DMS79 treated with DMSO at 0.1 percent for 48 hours (cell line): ENCODE results near the gene TFDP1.

Source experiments
- DNase-seq: peaks from one replicate; lab custom pipeline; 2025; lab: John Stamatoyannopoulos, UW

Gene TFDP1

DNA sequence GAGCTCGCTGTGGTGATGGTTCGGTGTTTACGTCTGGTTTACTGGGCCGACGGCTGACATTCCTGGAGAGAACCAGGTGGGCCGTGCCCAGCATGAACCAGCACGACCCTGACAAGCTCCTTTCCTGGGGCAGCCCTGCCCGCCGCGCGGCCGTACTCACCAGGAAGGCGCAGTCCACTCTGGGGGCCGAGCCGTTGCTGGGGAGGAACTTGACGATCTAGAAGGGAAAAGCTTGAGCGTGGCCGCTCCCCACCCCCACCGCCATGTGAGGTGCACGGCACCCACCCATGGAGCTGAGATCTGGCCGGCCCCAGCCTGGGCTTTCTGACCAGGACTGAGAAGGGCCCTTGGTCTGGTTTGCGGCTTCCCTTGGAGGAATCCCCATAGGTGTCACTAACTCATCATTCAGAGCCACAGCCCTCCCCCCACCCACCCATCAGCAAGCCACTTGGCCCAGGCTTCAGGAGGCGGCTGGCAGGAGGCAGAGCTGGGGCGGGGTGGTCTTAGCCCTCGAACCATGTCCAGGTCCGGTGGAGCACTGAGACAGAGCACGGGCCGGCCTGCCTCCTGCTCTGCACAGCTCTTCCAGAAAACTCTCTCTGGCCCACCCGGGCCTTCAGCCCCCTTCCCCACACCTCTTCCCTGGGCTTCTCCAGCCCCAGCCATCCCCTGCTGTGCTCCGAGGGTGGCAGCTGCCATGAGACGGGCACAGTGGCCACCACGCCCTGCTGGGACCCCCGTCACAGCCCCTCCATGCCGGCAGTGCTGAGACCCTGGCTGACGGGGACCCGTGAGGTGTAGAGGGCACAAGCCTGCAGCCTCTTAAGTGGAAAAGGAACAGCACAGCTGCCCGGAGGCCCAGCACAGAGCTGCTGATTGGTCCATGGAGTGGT is 67.2 kb downstream of the TFDP1 start:
- DNase-seq, result no peak

DNA sequence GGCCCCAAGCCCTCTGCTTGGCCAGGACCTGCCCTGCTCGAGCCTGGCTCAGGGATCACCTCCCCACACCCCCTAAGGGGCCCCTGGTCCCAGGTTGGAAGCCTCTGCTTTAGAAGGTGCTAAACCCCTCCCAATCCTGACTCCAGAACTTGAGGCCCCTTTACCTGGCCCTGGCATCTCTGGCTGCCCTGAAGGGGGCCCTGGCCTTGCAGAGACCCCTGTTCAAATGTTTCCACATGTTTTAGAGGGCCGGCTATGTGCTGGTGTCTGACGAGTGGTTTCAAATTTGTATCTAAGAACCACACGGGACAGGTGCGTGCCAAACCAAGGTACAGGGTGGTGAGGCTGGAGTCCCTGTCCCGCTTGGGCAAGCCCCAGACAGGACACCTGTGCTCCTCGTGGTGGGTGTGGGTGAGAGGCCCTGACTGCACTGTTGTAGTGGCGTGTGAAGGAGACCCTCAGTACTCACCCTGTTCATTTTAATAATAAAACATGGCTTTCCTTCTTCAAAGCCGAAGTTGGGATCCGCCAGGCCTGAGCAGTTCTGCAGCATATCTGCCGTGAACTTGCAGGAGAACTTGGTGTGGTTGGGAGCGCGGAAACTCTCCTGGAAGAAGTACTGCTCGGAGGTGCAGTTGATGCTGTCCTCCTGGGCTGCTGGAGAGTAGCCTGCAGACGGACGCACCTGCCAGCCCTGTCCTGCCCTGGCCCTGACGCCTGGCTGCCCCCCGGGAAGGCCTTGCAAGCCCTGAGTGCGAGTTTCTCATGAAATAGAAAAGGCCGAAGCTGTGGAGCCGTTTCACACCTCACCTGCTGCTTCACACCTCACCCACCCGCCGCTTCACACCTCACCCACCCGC is 68.1 kb downstream of the TFDP1 start:
- DNase-seq, result no peak

DNA sequence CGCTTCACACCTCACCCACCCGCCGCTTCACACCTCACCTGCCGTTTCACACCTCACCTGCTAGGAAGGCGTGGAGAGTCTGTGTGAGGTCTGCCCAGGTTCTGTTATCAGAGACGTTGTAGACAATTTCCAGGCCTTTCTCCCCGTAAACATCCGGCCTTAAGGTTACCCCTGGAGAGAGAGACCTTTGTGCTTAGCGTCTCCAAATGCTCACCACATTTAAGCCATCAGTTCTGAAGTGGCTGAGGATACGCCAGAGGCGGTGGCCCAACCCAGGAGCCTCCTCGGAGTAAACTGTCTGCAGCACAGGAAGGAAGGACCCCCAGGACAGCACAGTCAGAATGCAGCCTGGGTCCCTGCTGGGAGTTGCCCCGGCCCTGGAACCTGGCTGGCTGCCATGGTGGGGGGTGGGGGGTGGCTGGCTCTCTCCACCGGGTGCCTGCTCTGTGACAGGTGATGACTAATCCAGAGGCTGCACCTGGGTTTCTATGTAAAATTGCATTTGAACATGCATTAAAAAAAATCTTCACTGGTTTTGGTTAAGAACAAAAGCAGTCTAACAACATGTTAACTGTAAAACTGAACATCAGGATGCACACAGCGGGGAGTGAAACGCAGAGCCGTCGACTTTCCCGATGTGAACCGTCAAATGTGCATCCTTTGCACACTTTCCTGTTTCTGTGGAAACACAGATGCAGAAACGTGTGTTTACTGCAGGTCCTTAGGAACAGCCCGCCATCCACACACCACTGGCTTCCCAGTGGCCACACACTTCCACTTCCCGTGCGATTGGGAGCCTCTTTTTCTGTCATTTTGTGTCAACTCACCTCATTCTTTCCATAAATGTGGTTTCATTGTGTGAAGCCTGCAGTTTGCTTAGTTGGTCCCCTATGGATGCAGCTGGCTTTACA is 69.0 kb downstream of the TFDP1 start:
- DNase-seq, result peak; percentile 85

DNA sequence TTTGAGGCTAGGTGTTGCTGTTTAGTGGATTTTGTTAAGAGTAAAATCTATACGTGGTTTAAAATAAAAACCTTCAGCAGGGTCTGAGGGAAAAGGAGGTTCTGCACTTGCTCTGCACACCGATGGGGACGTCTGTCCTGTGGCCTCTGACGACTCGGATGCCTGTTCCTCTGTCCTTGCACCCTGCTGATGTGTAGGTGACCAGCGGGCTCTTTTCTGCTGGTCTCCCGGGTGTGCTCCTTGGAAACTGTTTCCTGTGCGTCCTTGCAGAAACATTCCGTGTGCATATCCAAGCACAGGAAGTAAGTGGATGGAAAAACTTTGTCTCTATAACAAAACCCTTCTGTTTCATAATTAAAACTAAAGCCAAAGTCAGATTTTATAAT is 69.6 kb downstream of the TFDP1 start:
- no peak for DNase-seq

DNA sequence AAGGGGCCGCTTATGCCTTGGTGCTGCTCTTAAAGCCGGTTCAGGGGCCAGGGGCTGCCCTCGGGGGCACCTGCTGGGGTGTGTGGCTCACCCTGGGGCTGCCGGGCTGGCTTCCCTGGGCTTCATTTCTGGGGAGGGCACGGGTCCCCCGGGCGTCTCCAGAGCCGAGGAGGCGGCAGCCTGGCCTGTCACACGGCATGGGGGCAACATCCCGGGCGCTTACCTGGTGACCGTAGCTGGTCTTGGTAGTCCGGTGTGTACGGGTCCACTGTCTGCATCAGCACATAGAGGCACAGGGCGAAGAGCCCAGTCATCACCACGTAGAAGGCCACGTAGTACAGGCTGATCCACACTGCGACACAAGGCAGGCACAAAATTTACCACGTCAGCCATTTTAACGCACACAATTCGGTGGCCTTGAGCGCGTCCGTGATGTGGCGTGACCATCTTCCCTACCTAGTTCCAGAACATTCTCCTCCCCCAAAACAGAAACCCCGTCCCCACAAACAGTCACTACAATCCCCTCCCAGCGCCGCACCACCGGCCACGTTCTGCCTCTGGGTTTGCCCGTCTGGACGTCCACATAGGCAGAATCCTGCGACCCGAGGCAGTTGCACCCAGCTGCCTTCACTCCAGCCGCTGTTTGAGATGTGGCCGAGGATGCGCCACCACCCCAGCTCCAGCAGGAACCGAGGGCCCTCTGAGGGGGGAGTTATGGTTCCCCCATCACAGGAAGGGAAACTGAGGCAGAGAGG is 70.2 kb downstream of the TFDP1 start:
- no peak for DNase-seq

DNA sequence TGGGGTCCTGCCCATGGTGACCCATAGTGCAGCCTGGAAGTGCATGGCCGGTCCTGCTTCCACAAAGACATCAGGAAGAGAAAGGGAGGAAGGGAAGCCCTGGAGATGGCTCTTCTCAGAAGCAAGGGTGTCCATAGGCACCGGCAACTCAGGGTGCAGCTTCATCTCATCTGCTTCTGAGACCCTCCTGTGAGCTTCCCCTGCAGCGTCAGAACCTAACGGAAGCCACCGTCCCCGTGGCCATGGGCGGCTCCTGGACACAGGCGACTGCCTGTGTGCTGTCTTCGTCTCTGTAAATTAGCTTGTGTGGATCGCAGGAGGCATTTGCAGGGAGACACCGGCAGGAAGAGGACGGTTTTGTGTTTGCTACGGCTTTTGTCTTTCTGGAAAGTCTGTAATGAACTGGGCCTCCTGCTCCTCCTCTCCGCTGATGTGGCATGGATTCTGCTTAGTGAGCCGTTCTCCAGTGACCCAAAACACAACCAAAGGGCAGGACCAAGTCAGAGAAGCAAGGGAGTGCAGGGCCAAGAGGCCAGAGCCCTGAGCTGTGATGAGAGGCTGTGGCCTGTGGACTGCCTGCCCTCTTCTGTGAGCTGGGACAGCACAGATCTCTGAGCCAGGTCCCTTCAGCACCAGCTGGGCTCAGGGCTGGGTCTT is 70.9 kb downstream of the TFDP1 start:
- DNase-seq, result no peak

DNA sequence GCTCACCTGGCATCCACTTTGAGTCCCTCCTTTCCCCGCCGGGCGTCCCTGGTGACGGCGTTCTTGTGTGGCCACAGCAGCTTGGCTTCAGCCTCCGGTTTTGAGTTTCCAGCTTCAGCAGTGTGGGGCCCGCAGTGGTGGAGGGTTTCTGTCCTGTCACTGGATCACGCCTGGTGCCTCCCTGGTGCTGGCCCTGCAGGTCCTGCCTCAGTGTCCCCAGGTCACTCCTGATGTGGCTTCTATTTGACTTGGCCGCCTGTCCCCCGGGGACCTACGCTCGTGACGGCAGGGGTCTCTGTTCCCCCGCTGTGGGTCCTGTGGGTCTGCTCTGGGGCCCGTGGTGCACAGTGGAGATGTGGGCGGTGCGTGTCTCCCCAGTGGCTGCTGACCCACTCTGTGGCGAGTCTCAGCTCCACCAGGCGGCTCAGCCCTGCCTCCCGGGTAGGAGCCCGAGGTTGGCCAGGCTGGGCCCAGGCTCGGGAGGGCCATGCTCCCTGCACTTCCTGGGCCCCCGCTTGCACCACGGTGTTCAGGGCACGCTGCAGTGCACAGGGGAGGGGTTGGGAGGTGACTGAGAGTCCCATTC is 71.5 kb downstream of the TFDP1 start:
- DNase-seq, result no peak

DNA sequence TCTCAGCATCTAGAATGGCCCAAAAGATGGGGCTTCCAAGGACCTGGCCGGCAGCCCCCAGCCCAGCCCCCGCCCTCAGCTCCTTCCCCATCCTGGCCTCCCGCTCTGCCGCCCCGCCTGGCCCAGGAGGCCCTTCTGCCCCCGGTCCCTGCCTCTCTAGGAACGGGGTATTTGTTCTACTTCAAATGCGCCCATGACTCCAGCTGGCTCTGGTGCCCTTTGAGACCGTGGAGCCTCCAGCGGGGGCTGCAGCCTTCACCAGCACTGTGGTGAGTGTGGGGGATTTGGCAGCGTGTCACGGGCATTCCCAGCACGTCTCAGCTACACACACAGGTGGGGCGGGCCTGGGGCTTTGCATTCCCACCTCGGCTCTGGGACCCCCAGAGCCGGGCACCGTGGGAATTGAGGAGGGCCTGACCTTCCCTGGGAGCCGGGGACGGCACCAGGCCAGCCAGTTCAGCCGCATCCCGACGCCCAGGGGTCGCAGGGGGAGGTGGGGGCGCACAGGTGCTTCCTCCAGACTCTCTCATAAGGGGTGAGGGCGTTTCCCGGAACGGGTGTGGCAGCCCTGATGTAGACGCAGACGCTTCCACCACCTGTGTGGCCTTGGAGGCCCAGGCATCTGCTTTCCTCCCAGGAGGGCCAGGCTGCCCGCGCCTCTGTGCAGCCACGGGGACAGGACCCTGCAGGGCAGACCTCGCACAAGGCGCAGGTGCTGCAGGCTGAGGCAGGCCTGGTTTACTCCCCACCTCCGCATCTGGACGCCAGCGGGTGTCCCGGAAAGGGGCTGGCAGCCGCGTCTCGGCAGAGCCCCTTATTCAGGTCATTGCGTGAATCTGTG is 72.5 kb downstream of the TFDP1 start:
- no peak for DNase-seq

DNA sequence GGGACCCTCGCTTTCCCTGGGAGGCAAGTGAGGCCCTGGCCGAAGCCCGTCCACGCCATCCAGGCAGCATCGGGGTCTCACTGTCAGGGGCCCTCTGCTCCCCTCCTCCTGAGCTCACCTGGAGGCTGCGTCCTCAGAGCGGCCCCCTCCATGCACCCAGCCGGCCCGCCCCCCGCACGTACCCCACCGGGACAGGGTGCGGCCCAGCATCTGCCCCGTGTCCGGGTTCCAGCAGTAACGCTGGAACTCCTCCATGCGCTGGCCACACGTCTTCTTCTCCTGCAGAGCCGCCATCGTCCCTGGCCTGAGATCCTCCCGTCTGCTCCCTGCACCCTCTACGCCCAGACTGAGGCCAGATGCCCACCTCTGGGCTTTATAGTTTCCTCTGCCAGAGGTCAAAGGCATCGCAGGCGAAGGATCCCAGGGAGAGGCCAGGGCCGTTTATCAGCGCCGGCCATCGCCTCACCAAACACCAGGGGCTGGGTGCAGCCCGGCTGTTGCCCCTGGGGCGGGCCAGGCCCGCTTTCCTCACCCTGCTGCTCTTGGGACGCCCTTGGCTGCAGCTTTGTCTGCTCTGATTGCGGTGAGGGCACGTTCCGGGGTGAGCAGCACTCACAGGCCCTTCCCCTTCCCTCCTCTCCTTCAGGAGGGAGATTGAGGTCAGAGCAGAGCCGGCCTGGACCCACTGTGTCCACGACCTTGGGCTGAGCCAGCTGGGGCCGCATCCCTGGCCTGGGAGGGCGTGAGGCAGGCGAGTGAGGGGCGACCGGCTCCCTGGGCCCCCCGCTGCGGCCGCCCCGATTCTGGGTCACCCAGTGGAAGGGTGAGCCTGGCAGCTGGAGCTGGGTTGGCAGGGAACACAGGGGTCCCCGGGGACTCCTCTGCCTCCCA is 73.5 kb downstream of the TFDP1 start, which contains the start of gene ATP4B:
ATP4B (minus strand) TSS at position 348 of the 891 bp plus-strand sequence; CDS start at position 294, 54 bp downstream.
- no peak for DNase-seq

DNA sequence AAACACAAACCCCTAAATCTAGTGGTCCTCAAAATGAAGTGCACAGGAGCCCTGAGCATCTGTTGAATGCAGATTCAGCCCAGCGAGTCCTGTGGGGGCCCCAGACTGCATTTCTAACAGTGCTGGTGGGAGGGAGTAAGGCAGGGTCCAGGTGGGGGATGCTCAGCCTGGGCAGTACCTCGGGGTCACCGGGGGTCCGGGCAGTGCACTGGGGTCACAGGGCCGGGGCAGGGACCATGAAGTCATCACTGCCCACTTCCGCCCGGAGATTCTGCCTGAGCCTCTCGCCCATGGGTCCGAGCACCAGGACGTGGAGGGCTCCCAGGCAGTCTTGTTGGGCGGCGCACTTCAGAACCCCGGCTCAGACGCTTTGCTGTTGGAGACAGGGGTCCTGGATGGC is 74.3 kb downstream of the TFDP1 start:
- no peak for DNase-seq

DNA sequence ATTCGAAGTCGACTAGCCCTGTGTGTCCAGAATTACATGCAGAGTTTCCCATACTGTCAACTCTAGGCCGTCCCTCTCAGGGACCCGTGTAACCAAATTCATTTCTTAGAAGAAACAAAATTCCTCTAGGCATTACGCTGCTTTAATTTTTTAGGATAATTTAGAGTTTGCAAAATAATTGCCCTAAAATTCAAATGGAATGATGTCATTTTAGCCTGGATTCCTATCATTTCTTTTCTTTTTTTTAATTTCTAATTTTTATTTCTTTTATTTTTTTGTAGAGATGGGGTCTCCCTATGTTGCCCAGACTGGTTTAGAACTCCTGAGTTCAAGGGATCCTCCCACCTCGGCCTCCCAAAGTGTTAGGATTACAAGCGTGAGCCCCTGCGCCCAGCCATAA is 74.8 kb downstream of the TFDP1 start:
- no peak for DNase-seq

DNA sequence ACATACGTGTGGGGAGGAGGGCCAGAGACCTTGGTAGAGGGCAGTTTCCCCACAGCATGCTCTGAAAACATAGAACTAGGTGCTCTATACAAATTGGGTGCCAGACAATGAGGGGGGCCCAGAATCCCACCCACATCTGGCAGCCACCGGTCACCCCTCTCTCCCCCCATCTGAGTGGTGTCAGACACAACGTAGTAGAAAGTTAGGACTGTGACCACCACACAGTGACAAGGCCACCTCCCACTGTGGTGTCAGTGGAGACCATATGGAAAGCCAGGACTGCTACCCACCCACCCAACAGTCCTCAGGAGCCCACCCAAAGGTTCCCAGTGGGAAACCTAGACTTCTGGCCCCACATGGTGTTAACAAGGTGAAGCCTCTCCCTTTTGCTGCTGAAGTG is 75.5 kb downstream of the TFDP1 start:
- DNase-seq, result no peak

DNA sequence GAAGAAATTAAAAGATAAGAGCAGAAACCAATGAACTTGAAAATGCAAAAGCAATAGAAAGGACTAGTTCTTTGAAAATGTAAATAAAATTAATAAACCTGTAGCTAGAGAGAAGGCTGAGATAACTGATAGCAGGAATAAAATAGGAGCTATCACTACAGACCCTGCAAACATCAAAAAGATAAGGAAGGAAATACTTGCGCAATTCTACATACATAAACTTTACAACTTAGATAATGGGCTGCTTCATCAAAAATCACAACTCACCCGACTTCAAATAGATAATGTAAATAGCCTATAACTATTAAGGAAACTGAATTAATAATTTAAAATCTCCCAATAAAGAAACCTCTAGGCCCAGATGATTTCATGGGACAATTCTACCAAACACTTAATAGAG is 77.0 kb downstream of the TFDP1 start:
- no peak for DNase-seq

DNA sequence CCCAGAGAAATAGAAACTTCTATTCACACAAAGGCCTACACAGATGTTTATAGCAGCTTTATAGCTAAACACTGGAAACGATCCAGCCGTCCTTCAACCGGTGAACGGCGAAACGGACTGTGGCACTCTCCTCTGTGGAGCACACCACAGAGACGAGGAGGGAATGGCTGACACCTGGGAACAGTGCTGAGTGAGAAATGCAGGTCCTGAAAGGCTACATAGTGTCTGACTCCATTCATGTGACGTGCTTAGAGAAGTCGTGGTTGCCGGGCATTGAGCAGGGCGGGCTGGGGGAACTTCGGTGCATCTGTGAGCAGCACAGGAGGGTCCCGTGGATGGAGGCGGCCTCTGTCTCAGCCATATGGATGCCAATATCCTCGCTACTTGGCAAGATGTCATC is 79.4 kb downstream of the TFDP1 start:
- DNase-seq, result no peak

DNA sequence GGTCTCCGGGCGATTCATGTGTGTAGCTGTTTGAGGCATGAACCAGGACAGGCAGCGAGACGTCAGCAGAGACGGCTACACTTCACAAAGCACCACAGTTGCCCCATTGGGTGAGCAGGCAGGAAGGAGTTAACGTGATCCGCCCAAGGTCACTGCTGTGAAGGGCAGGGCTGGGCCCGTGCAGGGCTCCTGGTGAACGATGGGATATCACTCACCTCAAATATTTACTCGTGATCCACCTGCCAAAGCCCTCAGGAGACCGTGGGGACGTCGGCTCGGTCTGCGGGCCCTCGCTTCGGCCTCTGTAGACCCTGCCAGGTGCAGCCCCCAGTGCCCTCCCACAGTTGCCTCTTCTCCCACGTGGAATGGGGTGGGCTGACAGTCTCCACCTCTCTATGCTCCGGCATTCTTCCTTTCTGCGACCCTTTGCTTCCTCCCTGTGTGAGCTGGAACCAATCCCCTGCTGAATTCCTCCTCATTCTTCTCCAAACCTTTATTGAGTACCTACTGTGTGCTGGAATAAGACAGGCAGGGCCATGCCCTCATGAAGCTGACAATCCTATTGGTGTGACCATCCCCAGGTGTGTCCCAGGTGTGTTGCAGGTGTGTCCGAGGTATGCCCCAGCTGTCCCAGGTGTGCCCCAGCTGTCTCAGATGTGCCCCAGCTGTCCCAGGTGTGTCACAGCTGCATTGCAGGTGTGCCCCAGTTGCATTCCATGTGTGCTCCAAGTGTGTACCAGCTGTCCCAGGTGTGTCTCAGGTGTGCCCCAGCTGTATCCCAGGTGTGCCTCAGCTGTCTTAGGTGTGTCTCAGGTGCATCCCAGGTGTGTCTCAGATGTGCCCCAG is 80.4 kb downstream of the TFDP1 start:
- no peak for DNase-seq

DNA sequence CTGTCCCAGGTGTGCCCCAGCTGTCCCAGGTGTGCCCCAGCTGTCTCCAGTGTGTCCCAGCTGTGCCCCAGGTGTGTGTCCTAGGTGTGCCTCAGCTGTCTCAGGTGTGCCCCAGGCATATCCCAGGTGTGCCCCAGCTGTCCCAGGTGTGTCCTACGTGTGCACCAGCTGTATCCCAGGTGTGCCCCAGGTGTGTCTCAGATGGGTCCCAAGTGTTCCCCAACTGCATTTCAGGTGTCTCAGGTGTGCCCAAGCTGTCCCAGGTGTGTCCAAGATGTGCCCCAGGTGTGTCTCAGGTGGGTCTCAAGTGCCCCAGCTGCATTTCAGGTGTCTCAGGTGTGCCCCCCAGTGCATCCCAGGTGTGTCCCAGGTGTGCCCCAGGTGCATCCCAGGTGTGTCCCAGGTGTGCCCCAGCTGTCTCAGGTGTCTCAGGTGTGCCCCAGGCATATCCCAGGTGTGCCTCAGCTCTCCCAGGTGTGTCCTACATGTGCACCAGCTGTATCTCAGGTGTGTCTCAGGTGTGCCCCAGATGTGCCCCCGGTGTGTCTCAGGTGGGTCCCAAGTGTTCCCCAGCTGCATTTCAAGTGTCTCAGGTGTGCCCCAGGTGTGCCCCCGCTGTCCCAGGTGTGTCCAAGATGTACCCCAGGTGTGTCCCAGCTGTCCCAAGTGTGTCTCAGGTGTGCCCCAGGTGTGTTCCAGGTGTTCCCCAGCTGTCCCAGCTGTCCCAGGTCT is 81.2 kb downstream of the TFDP1 start:
- DNase-seq, result no peak

DNA sequence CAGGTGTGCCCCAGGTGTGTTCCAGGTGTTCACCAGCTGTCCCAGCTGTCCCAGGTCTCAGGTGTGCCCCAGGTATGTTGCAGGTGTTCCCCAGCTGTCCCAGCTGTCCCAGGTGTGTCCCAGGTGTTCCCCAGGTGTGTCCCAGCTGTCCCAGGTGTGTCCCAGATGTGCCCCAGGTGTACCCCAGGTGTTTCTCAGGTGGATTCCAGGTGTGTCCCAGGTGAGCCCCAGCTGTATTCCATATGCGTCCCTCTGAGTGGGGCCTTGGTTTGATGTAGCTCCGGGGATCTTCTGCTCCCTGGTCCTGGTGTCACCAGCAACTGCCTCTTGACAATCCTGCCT is 81.7 kb downstream of the TFDP1 start:
- no peak for DNase-seq
